ENCODE data around the gene ADGB.

ADGB gene

DNA sequence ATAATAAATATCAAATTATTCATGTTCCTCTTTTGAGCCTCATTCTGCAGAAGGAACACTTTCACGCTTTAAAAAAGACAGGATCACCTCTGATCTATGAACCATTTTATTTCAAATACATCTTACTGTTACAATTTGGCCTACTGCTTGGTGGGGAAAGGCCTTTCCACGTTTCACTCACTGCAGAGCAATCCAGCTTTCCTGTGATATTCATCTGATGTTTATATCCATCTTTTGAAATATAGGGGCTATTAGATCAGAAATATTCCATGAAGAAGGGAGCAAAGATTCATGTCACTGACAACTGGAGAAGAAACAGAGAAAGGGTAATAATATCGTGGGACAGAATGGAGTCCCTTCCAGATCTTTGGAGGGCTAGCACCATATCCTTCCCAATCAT is 262.9 kb downstream of the ADGB start:
- in situ Hi-C loops (cut with HindIII; ENCODE audit: low sequenced_read_pairs): no loop called here
- DNase-seq (ENCODE audit: low read depth, low spot score): no peak
- no peak for TF ChIP-seq CTCF (IDR thresholded peaks at IDR 0.05; ENCODE audit: low read depth, low read length)
- H3K4me3 ChIP-seq (ENCODE audit: low read depth, low read length): no peak overlapping the region

GRCh38 chr6:146862508-146862919 is 263.7 kb downstream of the ADGB start:
- DNase-seq (ENCODE audit: low read depth, low spot score): no peak
- in situ Hi-C loops (cut with HindIII; ENCODE audit: low sequenced_read_pairs): no loop called here
- TF ChIP-seq CTCF (IDR thresholded peaks at IDR 0.05; ENCODE audit: low read depth, low read length): no peak
- no peak overlapping the region for H3K4me3 ChIP-seq (ENCODE audit: low read depth, low read length)

DNA sequence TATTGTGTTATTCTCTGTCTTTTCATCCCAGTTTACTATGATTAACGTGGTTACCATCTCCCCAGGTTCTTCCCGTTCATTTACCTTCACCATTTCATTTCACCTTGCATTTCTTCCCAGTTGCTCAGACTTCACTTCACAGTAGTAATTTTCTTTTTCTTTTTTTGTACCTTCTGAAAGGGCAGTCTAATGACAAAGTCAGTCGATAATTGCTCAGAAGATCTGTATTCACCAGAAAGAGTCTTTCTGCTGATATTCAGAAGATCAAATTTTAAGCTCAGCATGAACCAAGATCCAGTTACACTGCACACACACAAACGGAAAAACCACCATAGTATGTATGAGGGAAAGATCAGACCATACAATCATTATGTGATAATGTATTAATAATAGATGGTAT is 265.5 kb downstream of the ADGB start:
- H3K4me3 ChIP-seq (ENCODE audit: low read depth, low read length): no peak overlapping the region
- no peak for DNase-seq (ENCODE audit: low read depth, low spot score)
- TF ChIP-seq CTCF (IDR thresholded peaks at IDR 0.05; ENCODE audit: low read depth, low read length): no peak
- in situ Hi-C loops (cut with HindIII; ENCODE audit: low sequenced_read_pairs): no loop called here

- no peak for TF ChIP-seq CTCF (IDR thresholded peaks at IDR 0.05; ENCODE audit: low read depth, low read length)
- in situ Hi-C loops (cut with HindIII; ENCODE audit: low sequenced_read_pairs): no loop called here
- H3K4me3 ChIP-seq (ENCODE audit: low read depth, low read length): no peak overlapping the region
- DNase-seq (ENCODE audit: low read depth, low spot score): no peak
Measured at GRCh38 chr6:146864885-146865284, 266.1 kb downstream of the ADGB start.

Data from astrocyte of the spinal cord (primary cell).